Endothelial cell of umbilical vein (primary cell): Measurements from ENCODE around the gene CEP83. TPM values are rescaled to one million over a fixed set of nuclear protein-coding genes. Genes with fewer than 3 reads are reported as not detected.

Source experiments
- BruUV-seq: library from RNA; stranded (reverse); fragments of 400-500 nt; replicated peaks from 2 replicates; lab custom pipeline; 2021; lab: Mats Ljungman, UMichigan
- CTCF ChIA-PET: fragments of 300-600, 350-600 bp; sonication (Branson Sonifier 250); formaldehyde crosslinking; loops from one replicate; lab custom pipeline; 2021; ENCODE audit warnings: antibody characterized with exemption, inconsistent platforms; lab: Charles Lee
- POLR2A ChIA-PET: fragments of 300-600, 350-600 bp; sonication (Branson Sonifier 250); formaldehyde crosslinking; loops from one replicate; lab custom pipeline; 2021; ENCODE audit warnings: antibody characterized with exemption, inconsistent platforms; lab: Charles Lee
- DNase-seq: peaks from one replicate; pipeline ENCODE4 v3.0.0-alpha.2; 2011; ENCODE audit warnings: low read depth, low spot score
- FAIRE-seq: peaks from 2 replicates; lab custom pipeline; 2011; peaks lifted over from hg19 to GRCh38; lab: Jason Lieb, UNC
- H2AFZ ChIP-seq: 2 replicates; pipeline ENCODE4 v1.6.0; 2012; ENCODE audit warnings: low read depth, low read length, control low read depth, inconsistent platforms
- H3K27ac ChIP-seq: 2 replicates; pipeline ENCODE4 v1.5.1; 2011; ENCODE audit warnings: low read depth, mild to moderate bottlenecking, control low read depth, low read length, moderate library complexity; ENCODE audit not compliant: insufficient read depth
- H3K27me3 ChIP-seq, 2 experiments: 2 replicates each; pipeline versions ENCODE4 v1.6.0 to v1.6.1; 2011; ENCODE audit warnings: low read length in 2 of 2, mixed read lengths in 1 of 2; ENCODE audit not compliant: control insufficient read depth in 2 of 2, insufficient read depth in 2 of 2
- H3K36me3 ChIP-seq, 2 experiments: 2 replicates in 1 of 2; 3 replicates in 1 of 2; pipeline ENCODE4 v1.5.1; 2011; ENCODE audit warnings: low read length in 2 of 2, mild to moderate bottlenecking in 1 of 2, moderate library complexity in 1 of 2; ENCODE audit not compliant: control insufficient read depth in 2 of 2, insufficient read depth in 2 of 2; ENCODE audit errors: extremely low read depth in 1 of 2
- H3K4me1 ChIP-seq: 3 replicates; pipeline ENCODE4 v1.5.1; 2011; ENCODE audit warnings: mild to moderate bottlenecking, low read length; ENCODE audit not compliant: control insufficient read depth, insufficient read depth; ENCODE audit errors: extremely low read depth
- H3K4me2 ChIP-seq: 2 replicates; pipeline ENCODE4 v1.6.1; 2011; ENCODE audit warnings: low read length, control low read depth, mixed read lengths; ENCODE audit not compliant: insufficient read depth
- H3K4me3 ChIP-seq, 3 experiments: fragments of 200-600 bp in 1 of 3; sonication (generic), shearing (Covaris generic) in 1 of 3; replicated peaks in 1 of 3; 2 replicates each; pipeline ENCODE4 v1.5.1; 2011 to 2016; ENCODE audit warnings: control low read depth in 3 of 3, low read length in 3 of 3, mild to moderate bottlenecking in 2 of 3, inconsistent platforms in 1 of 3, low read depth in 1 of 3, moderate library complexity in 1 of 3; ENCODE audit not compliant: insufficient read depth in 1 of 3
- H3K79me2 ChIP-seq: 2 replicates; pipeline ENCODE4 v1.6.0; 2012; ENCODE audit warnings: low read length, inconsistent platforms; ENCODE audit not compliant: control insufficient read depth, insufficient read depth
- H3K9ac ChIP-seq: replicated peaks from 2 replicates; pipeline ENCODE3; 2011; ENCODE audit warnings: low read length, control low read depth; ENCODE audit not compliant: insufficient read depth; ENCODE audit errors: extremely low read depth
- H3K9me1 ChIP-seq: replicated peaks from 3 replicates; pipeline ENCODE4 v1.6.0; 2011; ENCODE audit warnings: mild to moderate bottlenecking, low read length; ENCODE audit not compliant: control insufficient read depth, insufficient read depth; ENCODE audit errors: extremely low read depth
- H3K9me3 ChIP-seq: replicated peaks from 2 replicates; pipeline ENCODE4 v1.5.1; 2012; ENCODE audit warnings: low read length, inconsistent platforms; ENCODE audit not compliant: control insufficient read depth, insufficient read depth
- H4K20me1 ChIP-seq: replicated peaks from 2 replicates; pipeline ENCODE3; 2011; ENCODE audit warnings: mild to moderate bottlenecking, low read length; ENCODE audit not compliant: control insufficient read depth, insufficient read depth; ENCODE audit errors: extremely low read depth
- EZH2 ChIP-seq: IDR thresholded peaks from 2 replicates; pipeline ENCODE4 v1.6.1; 2012; ENCODE audit warnings: borderline replicate concordance, low read depth, mild to moderate bottlenecking, moderate library complexity, low read length, inconsistent platforms; ENCODE audit not compliant: severe bottlenecking
- FOS ChIP-seq: IDR thresholded peaks from 2 replicates; pipeline ENCODE4 v1.6.1; 2011; ENCODE audit warnings: mild to moderate bottlenecking, low read length, moderate library complexity, borderline replicate concordance; ENCODE audit not compliant: insufficient read depth
- GATA2 ChIP-seq: IDR thresholded peaks from 2 replicates; pipeline ENCODE4 v1.7.0; 2011; ENCODE audit warnings: low read depth, mild to moderate bottlenecking, moderate library complexity, mixed read lengths, low read length; ENCODE audit not compliant: insufficient read length, insufficient read depth
- JUN ChIP-seq: IDR thresholded peaks from 2 replicates; pipeline ENCODE4 v1.6.1; 2011; ENCODE audit warnings: borderline replicate concordance, low read depth; ENCODE audit not compliant: insufficient read length, insufficient read depth
- MYC ChIP-seq: IDR thresholded peaks from one replicate; pipeline ENCODE4 v1.6.1; 2011; ENCODE audit warnings: mild to moderate bottlenecking, low read depth, low read length
- POLR2A ChIP-seq: IDR thresholded peaks from 2 replicates; pipeline ENCODE4 v1.6.1; 2012; ENCODE audit warnings: low read depth, mild to moderate bottlenecking, control low read depth, low read length
- POLR2AphosphoS5 ChIP-seq: IDR thresholded peaks from 2 replicates; pipeline ENCODE4 v1.6.1; 2012; ENCODE audit warnings: low read depth, mild to moderate bottlenecking, control low read depth, low read length, moderate library complexity; ENCODE audit not compliant: insufficient read depth
- dilution Hi-C: fragments of 300-500 bp; cut with MboI; formaldehyde crosslinking; loops from one replicate; pipeline ENCODE4 v1.15.0; 2019; ENCODE audit warnings: low sequenced_read_pairs; ENCODE audit not compliant: extremely low pct_ligation_motif_present
- intact Hi-C: fragments of 100-400 bp; cut with micrococcal nuclease; formaldehyde crosslinking; loops from one replicate; pipeline ENCODE4 v1.10.0; 2022
- polyA plus RNA-seq, 4 experiments: library from polyadenylated mRNA; depleted of rRNA in 3 of 4; stranded (reverse) in 3 of 4; unstranded in 1 of 4; fragments of >200 nt; gene quantifications; 2 replicates each; pipeline versions ENCODE4 v1.2.1 to v1.2.3, GENCODE V29; 2011 to 2012; ENCODE audit warnings: missing spikeins in 1 of 4
- total RNA-seq: library from RNA; stranded (reverse); gene quantifications from 2 replicates; pipeline ENCODE4 v1.2.3, GENCODE V29; 2021
- TF ChIP-seq, protein P1 (sequence below), 2 donors: IDR thresholded peaks; 1 replicate in 1 of 2; 2 replicates in 1 of 2; pipeline ENCODE4 v1.5.1; 2011; ENCODE audit warnings: low read length in 2 of 2, mild to moderate bottlenecking in 2 of 2, moderate library complexity in 2 of 2, control low read depth in 1 of 2, inconsistent platforms in 1 of 2, low read depth in 1 of 2; ENCODE audit not compliant: insufficient read depth in 1 of 2; ENCODE audit errors: extremely low read depth in 1 of 2
- TF ChIP-seq, protein P2 (sequence below): IDR thresholded peaks from 2 replicates; pipeline ENCODE4 v1.6.1; 2011; ENCODE audit not compliant: insufficient read depth, insufficient read length

CEP83 gene
- total and polyA plus RNA-seq, 2 donors (not counting 3 experiments of a cell fraction or from before 2014, with no cell fraction given), result 2.9 to 15.3 TPM

DNA sequence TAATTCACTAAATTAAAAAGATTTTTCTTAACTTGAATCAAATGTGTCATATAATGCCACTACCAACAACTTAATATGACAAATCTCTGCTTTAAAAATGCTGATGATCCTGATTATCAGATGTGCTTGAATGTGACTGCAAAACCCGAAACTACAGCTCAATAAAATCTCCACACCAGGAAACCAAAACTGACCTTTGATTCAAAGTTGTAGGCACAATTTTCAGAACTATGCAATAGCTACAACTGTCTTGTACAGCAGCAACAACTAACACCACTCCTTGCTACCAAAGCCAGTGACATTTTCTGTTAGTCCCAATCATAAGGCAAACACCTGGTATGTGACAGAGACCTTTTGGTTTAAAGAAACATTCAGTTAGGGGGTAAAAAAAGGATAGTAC is 147.3 kb downstream of the CEP83 start:
- CTCF ChIA-PET, result interaction anchor here (1.0 kb wide), 1 partner anchor 51 kb away, joined by 3 read pairs; no protein-coding TSS in a partner anchor
- Histone ChIP-seq H3K9me3 (no peaks in the 10 kb centered on the region), H3K27me3 (no peaks in the 10 kb centered on the region), H3K4me2 (no peak overlapping the region), H4K20me1 (peaks cover 3% of the 10 kb centered on the region), H3K9ac (no peak overlapping the region), H2AFZ (no peak overlapping the region), H3K79me2 (no peaks in the 10 kb centered on the region), H3K27ac (no peak overlapping the region), H3K4me3 (no peak overlapping the region), H3K4me1 (peaks cover 15% of the 10 kb centered on the region), H3K36me3 (no peaks in the 10 kb centered on the region), H3K9me1 (peaks cover 4% of the 10 kb centered on the region)
- FAIRE-seq (no peak), DNase-seq (no peak)
- no TSS peak for BruUV-seq
- dilution Hi-C loops, result no loop called here
- POLR2A ChIA-PET, result no interaction called here
- intact Hi-C loops, result no loop called here
- no peak for TF ChIP-seq GATA2
- TF ChIP-seq, protein P1, sequence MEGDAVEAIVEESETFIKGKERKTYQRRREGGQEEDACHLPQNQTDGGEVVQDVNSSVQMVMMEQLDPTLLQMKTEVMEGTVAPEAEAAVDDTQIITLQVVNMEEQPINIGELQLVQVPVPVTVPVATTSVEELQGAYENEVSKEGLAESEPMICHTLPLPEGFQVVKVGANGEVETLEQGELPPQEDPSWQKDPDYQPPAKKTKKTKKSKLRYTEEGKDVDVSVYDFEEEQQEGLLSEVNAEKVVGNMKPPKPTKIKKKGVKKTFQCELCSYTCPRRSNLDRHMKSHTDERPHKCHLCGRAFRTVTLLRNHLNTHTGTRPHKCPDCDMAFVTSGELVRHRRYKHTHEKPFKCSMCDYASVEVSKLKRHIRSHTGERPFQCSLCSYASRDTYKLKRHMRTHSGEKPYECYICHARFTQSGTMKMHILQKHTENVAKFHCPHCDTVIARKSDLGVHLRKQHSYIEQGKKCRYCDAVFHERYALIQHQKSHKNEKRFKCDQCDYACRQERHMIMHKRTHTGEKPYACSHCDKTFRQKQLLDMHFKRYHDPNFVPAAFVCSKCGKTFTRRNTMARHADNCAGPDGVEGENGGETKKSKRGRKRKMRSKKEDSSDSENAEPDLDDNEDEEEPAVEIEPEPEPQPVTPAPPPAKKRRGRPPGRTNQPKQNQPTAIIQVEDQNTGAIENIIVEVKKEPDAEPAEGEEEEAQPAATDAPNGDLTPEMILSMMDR (IDR thresholded peaks at IDR 0.05; ENCODE audit: extremely low read depth in 1 of 2, insufficient read depth in 1 of 2, low read depth in 1 of 2, low read length in 2 of 2), result no peak
- TF ChIP-seq POLR2A, result no peak
- no peak for TF ChIP-seq EZH2
- TF ChIP-seq, protein P2, sequence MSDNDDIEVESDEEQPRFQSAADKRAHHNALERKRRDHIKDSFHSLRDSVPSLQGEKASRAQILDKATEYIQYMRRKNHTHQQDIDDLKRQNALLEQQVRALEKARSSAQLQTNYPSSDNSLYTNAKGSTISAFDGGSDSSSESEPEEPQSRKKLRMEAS, result no peak
- TF ChIP-seq MYC, result no peak
- TF ChIP-seq FOS, result no peak
- no peak for TF ChIP-seq POLR2AphosphoS5
- no peak for TF ChIP-seq JUN
